GM21390 (cell line): ENCODE results near the gene PPM1L.
"Not testable (repeated sequence)": the region's sequence is repeated elsewhere in the genome, so short reads cannot be mapped to it uniquely, and the experiment has no call there.

ENCODE experiments used
- ATAC-seq: cut with Tn5 transposase; IDR thresholded peaks from one replicate; pipeline ENCODE4 v1.9.1; 2021; ENCODE audit not compliant: unreplicated experiment

The PPM1L gene

GRCh38 chr3:160755776-160756304 is at the start of gene PPM1L:
Gene PPM1L (plus strand): TSS chr3:160756231.
- ATAC-seq, result peak; percentile 47

- ATAC-seq, result peak; percentile 68
Measured at GRCh38 chr3:160707187-160707794, 48.7 kb upstream of the PPM1L start.

DNA sequence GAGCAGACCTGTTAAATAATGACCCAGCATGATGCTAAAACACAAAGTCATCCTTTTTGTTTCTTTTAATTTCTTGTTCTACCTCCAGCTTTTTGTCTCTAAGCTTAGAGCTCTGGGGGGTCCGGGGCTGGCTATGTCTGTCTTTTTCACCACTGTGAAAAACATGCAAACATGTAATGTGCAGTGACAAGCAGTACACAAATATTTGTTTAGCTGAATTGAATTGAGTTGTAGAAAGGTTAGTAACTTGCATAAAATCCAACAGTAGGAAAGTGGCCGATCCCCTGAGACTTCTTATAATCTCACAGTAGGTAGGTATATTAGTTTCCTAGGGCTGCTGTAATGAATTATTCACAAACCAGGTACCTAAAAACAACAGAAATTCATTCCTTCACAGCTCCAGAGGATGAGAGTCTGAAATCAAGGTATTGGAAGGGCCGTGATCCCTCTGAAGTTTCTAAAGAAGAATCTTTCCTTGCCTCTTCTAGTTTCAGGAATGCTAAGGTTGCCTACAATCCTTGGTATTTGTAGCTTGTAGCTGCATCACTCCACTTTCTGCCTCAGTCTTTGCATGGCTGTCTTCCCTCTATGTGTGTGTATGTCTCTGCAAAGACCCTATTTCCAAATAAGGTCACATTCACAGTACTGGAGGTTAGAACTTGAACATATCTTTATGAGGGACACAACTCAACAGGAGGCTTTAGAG is 46.4 kb upstream of the PPM1L start:
- ATAC-seq, result no peak

DNA sequence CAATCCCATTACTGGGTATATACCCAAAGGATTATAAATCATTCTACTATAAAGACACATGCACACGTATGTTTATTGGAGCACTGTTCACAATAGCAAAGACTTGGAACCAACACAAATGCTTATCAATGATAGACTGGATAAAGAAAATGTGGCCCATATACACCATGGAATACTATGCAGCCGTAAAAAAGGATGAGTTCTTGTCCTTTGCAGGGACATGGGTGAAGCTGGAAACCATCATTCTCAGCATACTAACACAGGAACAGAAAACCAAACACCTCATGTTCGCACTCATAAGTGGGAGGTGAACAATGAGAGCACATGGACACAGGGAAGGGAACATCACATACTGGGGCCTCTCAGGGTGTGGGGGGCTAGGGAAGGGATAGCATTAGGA is 42.9 kb upstream of the PPM1L start:
- ATAC-seq, result not testable (repeated sequence)

- ATAC-seq, result no peak
Measured at GRCh38 chr3:160719710-160720109, 36.3 kb upstream of the PPM1L start.

- ATAC-seq, result no peak
Measured at GRCh38 chr3:160720123-160720746, 35.8 kb upstream of the PPM1L start.

DNA sequence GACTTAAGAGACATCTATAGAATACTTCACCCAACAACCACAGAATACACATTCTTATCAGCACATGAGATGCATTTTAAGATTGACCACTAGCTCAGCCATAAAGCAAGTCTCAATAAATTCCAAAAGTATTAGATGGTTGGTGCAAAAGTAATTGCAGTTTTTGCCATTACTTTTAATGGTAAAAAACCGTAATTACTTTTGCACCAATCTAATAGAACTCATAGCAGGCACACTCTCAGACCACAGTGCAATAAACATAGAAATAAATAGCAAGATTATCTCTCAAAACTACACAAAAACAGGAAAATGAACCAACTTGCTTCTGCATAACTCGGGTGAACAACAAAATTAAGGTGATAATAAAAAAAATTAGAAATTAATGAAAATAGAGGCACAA is 33.7 kb upstream of the PPM1L start:
- no peak for ATAC-seq

- ATAC-seq, result no peak
Measured at GRCh38 chr3:160725338-160725737, 30.7 kb upstream of the PPM1L start.

- no peak for ATAC-seq
Measured at GRCh38 chr3:160735826-160736225, 20.2 kb upstream of the PPM1L start.

GRCh38 chr3:160738048-160738447 is 18.0 kb upstream of the PPM1L start:
- ATAC-seq, result no peak

- ATAC-seq, result no peak
Measured at GRCh38 chr3:160739079-160739478, 17.0 kb upstream of the PPM1L start.

- ATAC-seq, result no peak
Measured at GRCh38 chr3:160746976-160747375, 9.1 kb upstream of the PPM1L start.

DNA sequence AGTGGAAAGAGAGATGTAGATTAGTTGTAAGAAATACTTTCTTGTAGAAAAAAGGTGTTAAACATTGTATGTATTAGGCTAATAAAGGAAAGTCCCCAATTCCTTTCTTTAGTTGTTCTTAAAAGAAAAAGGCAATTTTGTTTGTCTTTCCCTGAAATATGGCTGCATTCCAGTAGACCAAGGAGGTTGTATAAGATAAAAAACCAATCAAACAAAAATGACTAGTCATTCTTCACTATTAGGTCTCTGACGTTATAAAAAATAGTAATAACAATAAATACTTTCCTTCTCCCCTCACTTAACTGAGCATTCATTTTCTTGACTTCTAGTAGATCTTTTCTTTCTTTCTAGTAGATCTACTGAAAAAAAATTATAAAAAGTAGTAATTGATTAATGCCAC is 8.6 kb upstream of the PPM1L start:
- ATAC-seq, result no peak

DNA sequence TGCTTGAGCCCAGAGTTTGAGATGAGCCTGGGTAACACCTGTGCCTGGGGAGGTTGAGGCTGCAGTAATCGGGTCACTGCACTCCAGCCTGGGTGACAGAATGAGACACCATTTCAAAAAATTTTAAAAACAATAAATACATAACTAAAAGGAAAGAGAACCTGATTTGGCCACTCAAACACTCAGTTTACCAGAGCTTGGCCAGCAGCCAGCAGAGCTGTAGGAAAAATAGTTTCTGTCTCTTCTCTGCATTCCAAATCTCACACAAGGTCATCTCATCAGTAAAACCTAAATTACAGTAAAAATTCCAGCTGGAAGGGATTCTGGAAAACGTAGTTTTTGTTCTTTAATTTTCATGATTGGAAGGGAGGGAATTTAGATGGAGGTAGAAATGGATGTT is 7.8 kb upstream of the PPM1L start:
- ATAC-seq, result no peak

DNA sequence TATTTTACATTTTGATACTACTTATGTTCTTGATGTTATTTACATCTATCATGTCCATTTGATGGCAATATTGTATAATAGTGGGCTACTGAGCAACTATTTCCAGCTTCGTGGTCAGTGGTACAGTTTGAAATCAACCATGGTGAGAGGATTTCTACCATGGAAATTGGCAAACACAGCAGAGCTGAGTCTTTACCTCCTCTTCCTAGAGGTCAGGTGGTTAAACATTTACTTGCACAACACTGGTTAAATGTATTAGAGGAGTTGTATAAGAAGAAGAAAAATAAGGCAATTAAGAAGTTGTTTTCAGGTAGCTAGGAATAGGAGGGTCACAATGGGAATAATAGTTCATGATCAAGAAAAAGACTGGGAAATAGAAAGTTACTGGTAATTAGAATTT is 7.2 kb upstream of the PPM1L start:
- no peak for ATAC-seq

DNA sequence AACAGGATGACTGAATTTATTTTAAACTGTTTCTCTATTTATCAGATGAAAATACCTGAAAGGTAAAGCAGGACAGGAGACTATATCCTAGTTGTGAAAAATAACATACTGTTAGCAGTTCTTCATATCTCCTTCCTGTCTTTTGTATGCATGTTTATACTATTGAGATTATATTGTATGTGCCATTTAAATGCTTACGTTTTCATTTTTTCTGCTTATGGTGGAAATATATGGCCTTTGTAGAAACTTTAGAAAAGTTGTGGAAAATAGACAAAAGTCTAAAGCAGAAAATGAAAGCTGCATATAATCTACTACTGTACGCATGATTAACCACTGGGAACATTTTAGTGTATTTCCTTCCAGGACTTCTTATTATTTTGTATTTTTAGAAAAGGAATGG is 2.1 kb upstream of the PPM1L start:
- no peak for ATAC-seq

DNA sequence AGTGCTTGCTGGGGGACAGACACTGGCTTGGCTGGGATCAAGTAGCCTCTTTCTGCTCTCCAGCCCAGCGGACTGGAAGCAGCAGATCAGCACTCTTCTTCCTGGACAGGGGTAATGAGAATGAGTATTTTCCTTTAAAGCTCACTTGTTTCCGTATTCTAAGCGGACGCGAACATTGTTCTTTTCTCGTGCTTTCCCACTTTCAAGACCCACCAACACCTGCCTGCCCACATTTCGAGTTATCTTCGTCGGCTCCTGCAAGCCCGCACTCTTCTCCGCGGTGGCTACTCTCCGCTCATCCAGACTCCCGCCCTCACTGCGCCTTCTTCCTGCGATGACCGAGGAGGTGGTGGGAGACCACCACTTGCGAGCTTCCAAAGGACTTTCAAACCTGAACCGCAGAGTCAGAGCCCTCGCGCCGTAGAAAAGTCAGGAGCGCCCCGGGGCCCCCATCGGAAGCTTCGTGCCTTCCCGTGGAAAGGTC is 1.6 kb upstream of the PPM1L start:
- no peak for ATAC-seq

DNA sequence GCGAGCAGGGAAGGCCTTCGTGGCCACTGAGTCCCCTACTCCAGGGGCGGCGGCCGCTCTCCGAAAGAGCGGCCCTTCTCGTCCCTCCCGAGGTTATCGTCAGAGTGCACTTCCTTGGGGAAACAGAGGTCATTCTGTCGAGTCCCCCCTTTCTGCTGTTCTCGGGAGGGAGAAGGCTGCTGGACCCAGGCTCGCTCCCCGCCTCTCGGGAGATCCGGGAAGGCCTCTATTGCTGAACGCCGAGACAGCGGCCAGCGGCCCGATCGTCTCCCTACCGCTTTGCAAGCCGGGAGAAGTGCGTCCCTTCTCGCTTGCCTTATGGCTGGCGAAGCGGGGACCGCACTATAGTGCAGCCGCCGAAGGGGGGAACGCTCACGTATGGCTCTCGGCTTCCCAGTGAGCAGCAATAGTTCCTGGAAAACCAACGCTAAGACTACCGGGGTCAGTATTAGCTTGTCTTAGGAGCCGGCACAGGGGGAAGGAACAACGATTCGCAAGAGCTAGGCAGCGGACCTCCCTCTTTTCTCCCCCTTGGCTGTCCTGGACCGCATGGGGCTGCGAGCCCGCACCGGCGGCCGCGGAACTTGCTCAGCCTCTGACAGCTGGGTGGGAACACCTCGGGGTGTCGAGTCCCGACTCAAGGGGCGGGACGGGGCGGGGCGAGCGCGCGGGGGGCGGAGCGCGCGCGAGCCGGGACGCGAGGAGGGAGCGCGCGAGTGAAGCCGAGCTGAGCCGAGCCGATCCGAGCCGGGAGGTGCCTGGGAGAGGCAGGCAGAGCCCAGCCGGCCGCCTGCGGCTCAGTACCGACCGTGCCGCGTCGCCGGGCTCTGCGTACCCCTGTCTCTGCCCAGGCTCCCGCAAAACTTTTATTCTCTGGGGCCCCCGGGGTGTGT is 930 bp upstream of the PPM1L start:
- ATAC-seq, result peak; percentile 91

DNA sequence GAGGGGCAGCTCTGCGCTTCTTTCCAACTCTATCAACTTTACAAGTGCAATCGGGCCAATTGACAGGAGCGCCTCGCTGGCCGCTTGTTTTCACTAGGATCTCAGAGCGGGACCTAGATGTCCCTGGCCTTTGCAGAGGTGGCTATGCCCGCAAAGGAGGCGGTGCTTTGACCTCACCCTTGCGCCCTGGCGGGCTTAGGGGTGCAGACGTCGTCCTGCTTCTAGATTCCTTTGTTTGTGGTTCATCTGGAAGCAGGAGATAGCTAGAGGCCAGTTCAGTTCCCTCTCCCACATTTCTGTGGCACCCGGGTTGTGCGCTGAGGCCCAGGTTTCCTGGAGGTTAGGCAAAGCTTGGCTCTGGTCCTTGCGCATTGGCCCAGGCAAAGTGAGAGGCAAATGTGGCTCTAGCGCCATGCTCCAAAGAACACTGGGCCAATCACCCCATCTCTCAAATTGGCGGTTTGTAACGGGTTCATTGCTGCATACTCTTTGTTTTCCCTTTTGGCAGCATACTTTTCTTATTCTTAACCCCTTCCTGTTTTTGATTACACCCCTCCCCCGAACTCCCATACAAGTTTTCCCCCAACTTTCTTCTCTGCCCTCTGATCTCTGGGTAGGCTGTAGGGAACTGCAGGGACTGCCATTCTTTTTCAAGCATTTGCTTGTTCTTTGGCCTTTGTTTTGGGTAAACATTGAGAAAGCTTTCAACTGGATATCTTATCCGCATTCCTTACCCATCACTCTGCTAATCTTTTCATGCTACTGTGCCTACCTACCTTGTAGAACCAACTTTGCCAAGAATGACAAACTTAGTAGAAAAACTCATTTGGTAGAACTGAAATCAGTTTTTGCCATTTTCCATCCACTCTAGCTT is 1.4 kb downstream of the PPM1L start:
- no peak for ATAC-seq

DNA sequence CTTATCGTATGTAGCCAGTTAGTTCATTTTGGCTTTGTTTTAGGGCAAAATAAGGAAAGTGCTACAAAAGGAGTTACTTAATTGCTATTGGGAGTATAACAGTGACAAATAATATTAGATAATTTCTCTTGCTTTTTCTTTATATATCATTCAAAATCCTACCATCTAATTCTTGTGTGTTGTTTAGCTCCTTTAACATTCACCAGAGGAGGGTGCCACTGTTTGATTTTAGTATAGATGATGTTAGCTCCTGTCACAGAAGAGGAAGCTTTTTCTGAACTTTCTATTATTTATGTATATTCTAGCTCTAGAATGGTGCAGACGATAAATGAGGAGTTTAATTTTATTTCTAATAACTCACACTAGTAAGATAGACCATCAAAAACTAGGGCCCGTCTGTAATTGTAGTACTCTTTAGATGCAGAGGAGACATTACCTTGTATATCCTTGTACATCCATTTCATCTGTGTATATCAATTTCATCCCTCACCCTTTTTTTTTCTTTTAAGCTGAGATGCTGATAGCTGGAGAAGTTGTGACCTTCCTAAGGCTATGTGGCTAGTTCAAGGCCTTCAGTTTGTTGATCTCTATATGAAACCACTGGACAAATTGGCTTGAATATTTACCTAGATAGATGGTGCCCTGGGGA is 3.0 kb downstream of the PPM1L start:
- ATAC-seq, result no peak
